HG02840 (cell line): Measurements from ENCODE around the gene CFAP298.
A peak's percentile ranks its signal among the peaks of the same experiment; 100 is the strongest.
"Not testable (repeated sequence)": the region's sequence is repeated elsewhere in the genome, so short reads cannot be mapped to it uniquely, and the experiment has no call there.

Experiments used
- ATAC-seq: cut with Tn5 transposase; IDR thresholded peaks from one replicate; pipeline ENCODE4 v1.9.1; 2021; ENCODE audit warnings: mild to moderate bottlenecking, moderate library complexity, moderate number of reproducible peaks; ENCODE audit not compliant: unreplicated experiment, low FRiP score

The CFAP298 gene, protein sequence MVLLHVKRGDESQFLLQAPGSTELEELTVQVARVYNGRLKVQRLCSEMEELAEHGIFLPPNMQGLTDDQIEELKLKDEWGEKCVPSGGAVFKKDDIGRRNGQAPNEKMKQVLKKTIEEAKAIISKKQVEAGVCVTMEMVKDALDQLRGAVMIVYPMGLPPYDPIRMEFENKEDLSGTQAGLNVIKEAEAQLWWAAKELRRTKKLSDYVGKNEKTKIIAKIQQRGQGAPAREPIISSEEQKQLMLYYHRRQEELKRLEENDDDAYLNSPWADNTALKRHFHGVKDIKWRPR

DNA sequence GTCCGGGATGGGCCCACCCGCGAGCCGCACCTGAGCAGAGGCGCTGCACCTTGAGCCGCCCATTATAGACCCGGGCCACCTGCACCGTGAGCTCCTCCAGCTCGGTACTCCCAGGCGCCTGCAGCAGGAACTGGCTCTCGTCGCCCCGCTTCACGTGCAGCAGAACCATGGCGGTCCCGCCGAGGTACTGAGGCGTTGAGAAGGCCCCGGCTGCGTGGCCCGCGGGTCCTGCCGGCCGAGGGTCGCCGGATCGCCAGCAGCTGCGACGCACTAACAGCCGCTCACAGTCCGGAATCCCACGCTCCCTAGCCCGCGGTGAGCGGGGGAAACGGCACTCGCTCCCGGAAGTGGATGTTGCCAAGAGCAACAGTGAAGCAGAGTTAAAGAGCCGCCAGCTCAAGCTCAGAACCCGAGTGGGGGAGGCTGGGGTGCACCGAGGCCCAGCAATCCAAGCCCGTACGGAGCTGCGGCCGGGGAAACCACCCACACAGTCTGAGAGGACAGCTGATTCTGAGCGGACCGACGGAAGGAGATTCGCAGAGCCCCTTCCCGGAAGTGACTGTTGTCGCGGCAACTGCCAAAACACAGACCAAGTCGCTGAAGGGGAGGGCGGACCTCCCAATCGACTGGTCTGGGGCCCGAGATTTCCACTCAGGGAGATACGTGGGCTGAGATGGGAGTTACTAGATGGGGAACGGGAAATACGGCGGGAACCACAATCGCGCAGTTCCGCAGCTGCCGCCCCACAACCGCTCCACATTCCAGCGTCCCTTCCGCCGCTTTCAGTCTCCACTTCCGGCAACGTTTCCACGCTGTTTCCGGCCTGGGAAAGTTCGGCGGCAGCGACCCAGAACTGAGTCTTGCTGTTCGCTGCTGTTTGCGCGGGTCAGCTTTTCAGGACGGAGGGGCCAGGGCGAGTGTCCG is at the start of gene CFAP298:
Gene CFAP298, minus strand, starts transcription at position 303 of the 924 bp plus-strand sequence. Its CDS starts 134 bp downstream, at position 169.
- peak; percentile 93 for ATAC-seq

- ATAC-seq, result not testable (repeated sequence)
Observed at GRCh38 chr21:32661026-32661782, 49.0 kb upstream of the CFAP298 start.

GRCh38 chr21:32658524-32658923 is 46.3 kb upstream of the CFAP298 start:
- no peak for ATAC-seq

DNA sequence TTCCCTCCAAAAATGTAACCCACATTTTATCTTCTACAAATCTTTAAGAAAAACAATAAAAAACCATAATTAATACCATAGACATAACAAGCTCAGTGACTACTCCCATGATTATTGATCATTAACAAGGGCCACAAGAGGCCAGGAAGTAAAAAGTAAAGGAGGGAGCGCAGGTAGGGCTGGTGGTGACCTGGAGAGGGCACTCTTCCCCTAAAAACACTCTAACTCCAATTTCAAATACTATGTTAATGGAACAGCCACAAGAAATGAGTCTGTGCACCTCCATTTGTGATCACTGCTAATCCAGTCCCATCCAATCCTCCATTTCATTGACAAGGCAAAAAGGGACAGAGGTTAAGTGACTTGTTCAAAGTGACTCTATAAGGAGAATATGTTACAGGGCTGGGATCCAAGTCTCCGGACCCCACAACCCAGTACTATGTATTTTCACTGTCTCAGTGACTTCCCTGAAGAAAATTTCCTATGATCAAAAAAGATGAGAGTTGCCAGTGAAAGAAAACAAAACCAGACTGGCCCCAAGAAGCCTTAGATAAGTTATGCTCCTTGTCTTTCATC is 41.2 kb upstream of the CFAP298 start:
- no peak for ATAC-seq

GRCh38 chr21:32648165-32648564 is 36.0 kb upstream of the CFAP298 start:
- ATAC-seq, result no peak

- ATAC-seq, result no peak
Observed at GRCh38 chr21:32645261-32646182, 33.3 kb upstream of the CFAP298 start.

GRCh38 chr21:32641710-32642698 is 29.8 kb upstream of the CFAP298 start:
- ATAC-seq, result no peak

- no peak for ATAC-seq
Observed at GRCh38 chr21:32626621-32627196, 14.5 kb upstream of the CFAP298 start.

- ATAC-seq, result not testable (repeated sequence)
Observed at GRCh38 chr21:32618218-32618617, 6.0 kb upstream of the CFAP298 start.

- ATAC-seq, result no peak
Observed at GRCh38 chr21:32613436-32614043, 1.4 kb upstream of the CFAP298 start.

DNA sequence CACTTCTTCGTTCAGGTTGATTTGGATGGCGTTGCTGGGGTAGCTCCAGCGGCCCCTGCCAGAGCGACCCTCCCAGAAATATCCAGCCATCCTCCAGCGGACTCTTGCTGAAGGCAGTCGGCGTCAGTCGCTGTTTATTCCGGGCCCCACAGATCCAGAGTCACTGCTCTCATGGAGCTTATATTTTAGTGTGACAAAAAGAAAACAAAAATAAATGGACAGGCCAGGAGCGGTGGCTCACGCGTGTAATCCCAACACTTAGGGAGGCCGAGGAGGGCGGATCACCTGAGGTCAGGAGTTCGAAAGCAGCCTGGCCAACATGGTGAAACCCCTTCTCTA is 791 bp upstream of the CFAP298 start:
- ATAC-seq, result no peak

DNA sequence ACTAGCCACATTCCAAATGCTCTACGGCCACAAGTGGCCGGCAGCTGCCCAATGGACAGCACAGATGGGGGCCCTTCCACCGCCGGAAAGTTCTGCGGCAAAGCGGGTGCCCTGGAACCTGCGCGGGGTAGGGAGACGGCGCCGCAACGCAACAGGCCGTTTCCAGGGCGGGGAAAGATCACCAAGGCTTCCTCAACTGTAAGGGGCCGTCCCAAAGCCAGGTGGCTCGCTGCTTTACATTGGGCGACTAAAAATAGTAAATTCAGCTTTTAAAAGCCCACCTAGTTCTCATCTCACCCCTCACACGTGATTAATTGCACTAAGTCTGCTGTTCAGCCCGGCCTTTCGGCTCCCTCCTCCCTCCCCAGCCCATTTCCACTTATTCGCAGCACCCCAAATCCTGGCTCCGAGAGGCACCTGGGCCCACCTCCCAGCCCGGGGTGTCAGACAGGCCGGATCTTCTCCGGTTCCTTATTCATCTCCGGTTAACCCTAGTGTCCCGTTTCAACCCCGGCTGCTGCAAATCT is 643 bp downstream of the CFAP298 start:
- peak; percentile 3 for ATAC-seq

DNA sequence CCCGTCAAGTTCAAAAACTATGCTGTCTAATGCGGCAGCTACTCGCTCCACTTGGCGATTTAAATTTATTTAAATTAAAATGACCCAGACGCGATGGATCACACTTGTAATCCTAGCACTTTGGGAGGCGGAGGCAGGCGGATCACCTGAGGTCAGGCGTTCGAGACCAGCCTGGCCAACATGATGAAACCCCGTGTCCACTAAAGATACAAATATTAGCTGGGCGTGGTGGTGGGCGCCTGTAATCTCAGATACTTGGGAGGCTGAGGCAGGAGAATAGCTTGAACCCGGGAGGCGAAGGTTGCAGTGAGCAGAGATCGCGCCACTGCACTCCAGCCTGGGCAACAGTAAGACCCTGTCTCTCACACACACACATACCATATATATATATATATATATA is 1.2 kb downstream of the CFAP298 start:
- ATAC-seq, result not testable (repeated sequence)

GRCh38 chr21:32608851-32609250 is 3.3 kb downstream of the CFAP298 start:
- no peak for ATAC-seq

- ATAC-seq, result no peak
Observed at GRCh38 chr21:32605469-32605868, 6.7 kb downstream of the CFAP298 start.

GRCh38 chr21:32604464-32604863 is 7.7 kb downstream of the CFAP298 start:
- no peak for ATAC-seq

- no peak for ATAC-seq
Observed at GRCh38 chr21:32603131-32603530, 9.0 kb downstream of the CFAP298 start.
